Left lung (tissue), 10 donors: ENCODE results near the gene BSPRY. TPM values are rescaled to one million over a fixed set of nuclear protein-coding genes. Genes with fewer than 3 reads are reported as not detected.
A peak's percentile ranks its signal among the peaks of the same experiment; 100 is the strongest.
"Not testable (repeated sequence)": the region's sequence is repeated elsewhere in the genome, so short reads cannot be mapped to it uniquely, and the experiment has no call there.

ENCODE experiments used
- ATAC-seq: fragments of 200-7000 bp; cut with Tn5 transposase; one replicate; pipeline ENCODE4 v1.9.1; 2020; ENCODE audit warnings: moderate library complexity
- DNase-seq, 4 donors: peaks; one replicate each; pipeline ENCODE4 v3.0.0-alpha.2; 2013 to 2020
- H3K27ac ChIP-seq, 2 donors: fragments of 200-600 bp; sonication (generic) in 1 of 2; one replicate each; pipeline versions ENCODE4 v1.5.0 to v1.8.0; 2020 to 2021
- H3K27me3 ChIP-seq, 2 donors: fragments of 200-600 bp; sonication (generic) in 1 of 2; one replicate each; pipeline versions ENCODE4 v1.5.0 to v1.8.0; 2020 to 2021
- H3K36me3 ChIP-seq, 2 donors: fragments of 200-600 bp; sonication (generic) in 1 of 2; one replicate each; pipeline versions ENCODE4 v1.5.0 to v1.8.0; 2020 to 2021
- H3K4me1 ChIP-seq, 2 donors: fragments of 200-600 bp; one replicate each; pipeline ENCODE4 v1.8.0; 2021
- H3K4me3 ChIP-seq, 2 donors: fragments of 200-600 bp; sonication (generic) in 1 of 2; one replicate each; pipeline versions ENCODE4 v1.5.0 to v1.8.0; 2020 to 2021; ENCODE audit warnings: mild to moderate bottlenecking in 1 of 2
- H3K9me3 ChIP-seq, 2 donors: fragments of 200-600 bp; sonication (generic) in 1 of 2; one replicate each; pipeline versions ENCODE4 v1.5.0 to v1.8.0; 2020 to 2021
- intact Hi-C, 2 donors: fragments of 100-400 bp; cut with DNase I; formaldehyde crosslinking; loops; one replicate each; pipeline versions ENCODE4 v1.11.2 to v1.14.2; 2022
- polyA plus RNA-seq, 6 donors: library from polyadenylated mRNA; unstranded; fragments of 120-200 nt; gene quantifications; one replicate each; pipeline ENCODE4 v1.2.1, GENCODE V29; 2013; ENCODE audit not compliant: insufficient read length in 6 of 6
- total RNA-seq, 2 donors: library from RNA; stranded (reverse); fragmentation: NEBNext Ultra II Directional; extraction: Animal tissue kit (Norgen Biotek cat#: 25700); gene quantifications; one replicate each; pipeline ENCODE4 v1.2.1, GENCODE V29; 2021
- TF ChIP-seq, protein P1 (sequence below), 2 donors: fragments of 200-600 bp; sonication (generic) in 1 of 2; IDR thresholded peaks; one replicate each; pipeline versions ENCODE4 v1.5.0 to v1.8.0; 2021; ENCODE audit warnings: antibody characterized with exemption in 2 of 2
- donor health status: DM: no; HTN: yes; CAD: no.
- donor health status: DM: no; HTN: no; CAD: no.

Gene BSPRY
- total and polyA plus RNA-seq, 8 donors = 7.5 to 17.9 (median 8.4) TPM

- no peaks in the 10 kb centered on the region for H3K9me3 ChIP-seq
Measured at GRCh38 chr9:113403646-113404045, 54.3 kb downstream of the BSPRY start.

DNA sequence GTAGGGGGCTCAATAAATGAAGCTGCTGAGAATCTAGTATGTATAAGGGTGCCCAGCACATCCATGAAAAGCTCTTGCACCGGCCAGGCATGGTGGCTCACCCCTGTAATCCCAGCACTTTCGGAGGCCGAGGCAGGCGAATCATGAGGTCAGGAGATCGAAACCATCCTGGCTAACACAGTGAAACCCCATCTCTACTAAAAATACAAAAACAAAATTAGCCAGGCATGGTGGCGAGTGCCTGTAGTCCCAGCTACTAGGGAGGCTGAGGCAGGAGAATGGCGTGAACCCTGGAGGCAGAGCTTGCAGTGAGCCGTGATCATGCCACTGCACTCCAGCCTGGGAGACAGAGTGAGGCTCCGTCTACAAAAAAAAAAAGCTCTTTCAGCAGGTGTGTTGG lies 57.0 kb downstream of the BSPRY start:
- Histone ChIP-seq H3K27ac (peak overlapping the region in 1 of 2 donors; percentile 30), H3K4me1 (peaks cover 5 to 61% of the 10 kb centered on the region in 2 donors), H3K36me3 (peaks cover 0 to 21% of the 10 kb centered on the region in 2 donors)
- intact Hi-C loops, ATAC-seq, DNase-seq, H3K27me3 ChIP-seq, H3K4me3 ChIP-seq, H3K9me3 ChIP-seq: not testable (repeated sequence)

More at GRCh38 chr9:113403646-113404045, 54.3 kb downstream of the BSPRY start:
- TF ChIP-seq, protein P1, sequence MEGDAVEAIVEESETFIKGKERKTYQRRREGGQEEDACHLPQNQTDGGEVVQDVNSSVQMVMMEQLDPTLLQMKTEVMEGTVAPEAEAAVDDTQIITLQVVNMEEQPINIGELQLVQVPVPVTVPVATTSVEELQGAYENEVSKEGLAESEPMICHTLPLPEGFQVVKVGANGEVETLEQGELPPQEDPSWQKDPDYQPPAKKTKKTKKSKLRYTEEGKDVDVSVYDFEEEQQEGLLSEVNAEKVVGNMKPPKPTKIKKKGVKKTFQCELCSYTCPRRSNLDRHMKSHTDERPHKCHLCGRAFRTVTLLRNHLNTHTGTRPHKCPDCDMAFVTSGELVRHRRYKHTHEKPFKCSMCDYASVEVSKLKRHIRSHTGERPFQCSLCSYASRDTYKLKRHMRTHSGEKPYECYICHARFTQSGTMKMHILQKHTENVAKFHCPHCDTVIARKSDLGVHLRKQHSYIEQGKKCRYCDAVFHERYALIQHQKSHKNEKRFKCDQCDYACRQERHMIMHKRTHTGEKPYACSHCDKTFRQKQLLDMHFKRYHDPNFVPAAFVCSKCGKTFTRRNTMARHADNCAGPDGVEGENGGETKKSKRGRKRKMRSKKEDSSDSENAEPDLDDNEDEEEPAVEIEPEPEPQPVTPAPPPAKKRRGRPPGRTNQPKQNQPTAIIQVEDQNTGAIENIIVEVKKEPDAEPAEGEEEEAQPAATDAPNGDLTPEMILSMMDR (IDR thresholded peaks at IDR 0.05) = no peak
- no peak overlapping the region for H3K4me3 ChIP-seq
- DNase-seq (no peak), ATAC-seq (no peak)
- H3K36me3 ChIP-seq = peaks cover 0 to 15% of the 10 kb centered on the region in 2 donors
- intact Hi-C loops = no loop called here
- H3K27me3 ChIP-seq = no peaks in the 10 kb centered on the region
- H3K4me1 ChIP-seq = peaks cover 8 to 70% of the 10 kb centered on the region in 2 donors
- H3K27ac ChIP-seq = peak overlapping the region in 1 of 2 donors; percentile 73

- peaks cover 10 to 59% of the 10 kb centered on the region in 2 donors for H3K4me1 ChIP-seq
- H3K4me3 ChIP-seq, intact Hi-C loops, H3K27me3 ChIP-seq, H3K9me3 ChIP-seq: not testable (repeated sequence)
- H3K36me3 ChIP-seq = peaks cover 0 to 21% of the 10 kb centered on the region in 2 donors
- H3K27ac ChIP-seq = peak overlapping the region in 1 of 2 donors; percentile 30
- TF ChIP-seq, protein P1 (IDR thresholded peaks at IDR 0.05) = peak; percentile 61 to 62
- ATAC-seq (peak; percentile 9), DNase-seq (peak in 3 of 4 donors; percentile 43 to 78 (median 54))
Measured at GRCh38 chr9:113406873-113407511, 57.7 kb downstream of the BSPRY start.

DNA sequence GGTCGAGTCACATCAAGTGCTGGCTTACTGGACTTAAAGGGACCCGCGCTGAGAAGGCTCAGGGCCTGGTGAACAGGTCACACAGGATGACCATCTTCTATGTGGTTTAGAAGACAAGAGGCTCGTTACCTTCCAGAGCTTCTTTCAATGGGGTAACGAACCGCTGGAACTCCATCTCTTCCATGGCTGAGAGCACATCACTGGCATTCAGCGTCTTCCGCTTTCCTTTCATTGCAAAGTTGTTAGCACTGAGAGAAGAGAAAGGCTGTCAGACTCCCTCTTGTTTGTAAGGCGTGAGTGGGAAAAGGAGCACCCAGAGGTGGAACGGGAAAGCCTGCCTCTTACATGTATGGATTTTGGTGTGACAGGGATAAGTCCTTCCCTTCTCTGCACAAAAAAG lies 60.1 kb downstream of the BSPRY start:
- TF ChIP-seq, protein P1 (IDR thresholded peaks at IDR 0.05) = no peak
- intact Hi-C loops = no loop called here
- peak overlapping the region; percentile 84 to 92 for H3K4me3 ChIP-seq
- peak overlapping the region; percentile 90 to 92 for H3K27ac ChIP-seq
- peaks cover 0 to 21% of the 10 kb centered on the region in 2 donors for H3K36me3 ChIP-seq
- no peak for ATAC-seq
- H3K9me3 ChIP-seq = no peaks in the 10 kb centered on the region
- H3K27me3 ChIP-seq = no peaks in the 10 kb centered on the region
- DNase-seq = no peak
- peaks cover 10 to 39% of the 10 kb centered on the region in 2 donors for H3K4me1 ChIP-seq

DNA sequence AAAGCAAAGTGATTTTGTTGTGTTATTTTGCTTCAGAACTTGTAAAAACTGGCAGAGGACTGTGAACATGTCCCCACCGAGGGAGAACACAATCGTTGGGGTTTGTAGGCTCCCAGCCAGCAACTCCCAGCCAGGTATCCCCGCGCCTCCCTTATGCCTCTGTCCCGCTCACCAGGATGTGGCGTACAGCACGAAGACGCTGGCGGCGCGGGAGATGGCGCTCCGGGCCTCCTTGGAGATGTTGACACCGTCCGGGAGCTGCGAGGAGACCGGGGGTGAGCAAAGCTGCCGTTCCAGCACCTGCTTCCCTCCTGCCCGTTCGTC lies 60.5 kb downstream of the BSPRY start:
- H3K4me3 ChIP-seq = peak overlapping the region; percentile 84 to 92
- DNase-seq (peak in 1 of 4 donors; percentile 11), ATAC-seq (no peak)
- peaks cover 0 to 21% of the 10 kb centered on the region in 2 donors for H3K36me3 ChIP-seq
- no peaks in the 10 kb centered on the region for H3K27me3 ChIP-seq
- intact Hi-C loops = no loop called here
- H3K27ac ChIP-seq = peak overlapping the region; percentile 90 to 92
- no peaks in the 10 kb centered on the region for H3K9me3 ChIP-seq
- peaks cover 10 to 37% of the 10 kb centered on the region in 2 donors for H3K4me1 ChIP-seq
- TF ChIP-seq, protein P1 (IDR thresholded peaks at IDR 0.05) = no peak
